Brain microvascular endothelial cell (primary cell): ENCODE results near the gene GPR35.

Source experiments
- DNase-seq: peaks from one replicate; pipeline ENCODE4 v3.0.0-alpha.2; 2020
- H3K27ac ChIP-seq: fragments of 250-450 bp; sonication (Bioruptor Pico); 2 replicates; pipeline ENCODE4 v1.5.1; 2020; ENCODE audit warnings: mild to moderate bottlenecking, moderate library complexity
- H3K27me3 ChIP-seq: fragments of 250-450 bp; sonication (Bioruptor Pico); replicated peaks from 2 replicates; pipeline ENCODE4 v1.5.1; 2020; ENCODE audit warnings: mild to moderate bottlenecking
- H3K36me3 ChIP-seq: fragments of 250-450 bp; sonication (Bioruptor Pico); replicated peaks from 2 replicates; pipeline ENCODE4 v1.5.1; 2020; ENCODE audit warnings: mild to moderate bottlenecking
- H3K4me3 ChIP-seq: 2 replicates; pipeline ENCODE4 v1.5.1; 2011; ENCODE audit warnings: low read depth, mild to moderate bottlenecking, control low read depth, low read length, moderate library complexity
- CTCF ChIP-seq: IDR thresholded peaks from 2 replicates; pipeline ENCODE4 v1.5.1; 2011; ENCODE audit warnings: low read depth, mild to moderate bottlenecking, moderate library complexity, low read length, control low read depth, inconsistent platforms; ENCODE audit errors: missing control alignments
- in situ Hi-C: cut with HindIII; loops from 2 replicates; pipeline ENCODE4 v1.10.0; 2017; ENCODE audit warnings: low sequenced_read_pairs, low pct_ligation_motif_present

Gene GPR35

GRCh38 chr2:240590681-240591111, 34.6 kb upstream of the GPR35 start:
- H3K27me3 ChIP-seq, result no peaks in the 10 kb centered on the region
- H3K36me3 ChIP-seq, result peaks cover 2% of the 10 kb centered on the region
- no peak for DNase-seq
- no peak for TF ChIP-seq CTCF
- no peak overlapping the region for H3K4me3 ChIP-seq
- H3K27ac ChIP-seq, result no peak overlapping the region
- in situ Hi-C loops, result no loop called here

- H3K36me3 ChIP-seq, result peaks cover 8% of the 10 kb centered on the region
- no peaks in the 10 kb centered on the region for H3K27me3 ChIP-seq
- H3K4me3 ChIP-seq, result no peak overlapping the region
- H3K27ac ChIP-seq, result no peak overlapping the region
- DNase-seq, result no peak
- in situ Hi-C loops, result no loop called here
- no peak for TF ChIP-seq CTCF
These were observed 34.1 kb upstream of the GPR35 start for GRCh38 chr2:240591226-240591625.

- no peak for DNase-seq
- in situ Hi-C loops, result no loop called here
- no peaks in the 10 kb centered on the region for H3K27me3 ChIP-seq
- no peak overlapping the region for H3K27ac ChIP-seq
- H3K36me3 ChIP-seq, result peaks cover 10% of the 10 kb centered on the region
- no peak overlapping the region for H3K4me3 ChIP-seq
- no peak for TF ChIP-seq CTCF
These were observed 33.5 kb upstream of the GPR35 start for GRCh38 chr2:240591784-240592183.

- no peak overlapping the region for H3K27ac ChIP-seq
- in situ Hi-C loops, result no loop called here
- no peak for TF ChIP-seq CTCF
- no peak overlapping the region for H3K4me3 ChIP-seq
- no peak for DNase-seq
- H3K36me3 ChIP-seq, result peaks cover 12% of the 10 kb centered on the region
- H3K27me3 ChIP-seq, result no peaks in the 10 kb centered on the region
These were observed 32.1 kb upstream of the GPR35 start for GRCh38 chr2:240593026-240593702.

GRCh38 chr2:240593703-240594451, 31.4 kb upstream of the GPR35 start:
- Histone ChIP-seq H3K27ac (no peak overlapping the region), H3K27me3 (no peaks in the 10 kb centered on the region), H3K36me3 (peaks cover 12% of the 10 kb centered on the region), H3K4me3 (no peak overlapping the region)
- no peak for DNase-seq
- in situ Hi-C loops, result no loop called here
- no peak for TF ChIP-seq CTCF
